HL-60/S4 treated with phorbol 12-myristate 13-acetate at 8.2 ng/mL for 4 days and 3 days (cell line): ENCODE measurements around the gene GNAI1.

ENCODE experiments used
- in situ Hi-C: fragments of 300-500 bp; cut with MboI; formaldehyde crosslinking; loops from 2 replicates; pipeline ENCODE4 v1.15.0; 2022; ENCODE audit warnings: low sequenced_read_pairs

GNAI1 gene

GRCh38 chr7:80204919-80205318 is 70.3 kb downstream of the GNAI1 start:
- in situ Hi-C loops: no loop called here

DNA sequence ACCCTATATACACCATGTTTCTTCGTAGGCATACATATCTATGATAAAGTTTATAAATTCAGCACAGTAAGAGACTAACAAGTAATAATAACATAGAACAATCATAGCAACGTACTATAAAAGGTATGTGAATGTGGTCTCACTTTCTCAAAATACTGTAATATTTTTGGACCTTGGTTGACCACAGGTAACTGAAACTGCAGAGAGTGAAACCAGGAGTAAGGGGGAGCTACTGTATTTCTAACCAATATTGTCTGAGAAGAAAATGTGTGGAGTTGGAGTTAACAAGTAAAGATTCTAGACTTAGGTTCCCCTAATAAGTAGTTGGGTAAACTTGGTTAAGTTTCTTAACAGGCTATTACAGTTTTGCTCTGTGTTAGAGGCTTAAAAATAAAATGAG is 72.1 kb downstream of the GNAI1 start:
- in situ Hi-C loops: no loop called here

DNA sequence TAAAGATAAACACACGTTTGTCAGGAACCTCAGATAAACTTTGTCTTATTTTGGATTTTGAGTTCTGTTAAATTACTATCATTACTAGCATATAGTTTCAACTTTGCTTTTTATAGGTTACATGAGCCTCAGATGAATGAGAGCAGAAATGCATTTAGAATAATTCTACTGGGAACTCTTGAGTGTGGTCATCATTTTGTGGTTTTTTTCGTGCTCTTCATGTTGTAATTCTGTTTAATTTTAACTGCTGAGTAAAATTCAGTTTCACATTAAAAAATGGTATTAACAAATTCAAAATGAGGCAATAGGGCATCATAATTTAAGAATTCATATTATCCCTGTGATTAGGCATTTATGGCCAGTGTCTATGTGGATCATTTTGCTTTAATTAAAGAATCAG is 72.9 kb downstream of the GNAI1 start:
- in situ Hi-C loops: no loop called here

DNA sequence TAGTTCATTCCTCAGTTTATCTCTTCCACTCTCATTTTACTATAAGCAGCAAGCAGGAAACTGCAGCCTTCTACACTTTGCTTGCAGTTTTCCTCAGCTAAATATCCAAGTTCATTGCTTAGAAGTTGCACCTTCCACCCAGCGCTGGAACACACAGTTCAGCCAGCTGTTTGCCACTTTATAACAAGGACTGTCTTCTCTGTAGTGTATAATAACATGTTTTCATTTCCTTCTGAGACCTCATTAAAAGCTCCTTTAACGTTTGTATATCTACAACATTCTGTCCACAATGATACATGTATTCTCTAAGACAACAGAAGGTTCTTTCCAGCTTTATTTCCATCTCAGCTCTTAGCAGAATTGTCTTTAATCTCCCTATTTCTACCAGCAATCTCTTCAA is 74.1 kb downstream of the GNAI1 start:
- in situ Hi-C loops: no loop called here

DNA sequence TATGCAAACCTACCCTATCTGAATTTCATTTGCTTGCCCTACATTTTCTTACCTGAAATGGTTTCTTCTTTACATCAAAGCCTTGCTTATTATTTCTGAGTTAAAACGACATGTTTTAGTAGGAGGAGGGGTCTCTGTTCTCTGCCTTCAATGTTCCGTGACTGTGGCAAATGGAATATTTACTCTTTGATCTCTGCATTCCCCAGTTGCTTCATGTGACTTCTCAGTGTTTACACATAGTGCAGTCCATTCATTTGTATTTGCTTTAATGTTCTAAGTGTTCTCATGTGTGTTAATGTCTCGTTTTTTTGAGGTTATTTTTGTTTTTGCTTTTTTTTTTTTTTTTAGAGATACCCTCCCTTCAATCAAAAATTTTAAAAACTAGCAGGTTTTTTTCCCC is 75.8 kb downstream of the GNAI1 start:
- in situ Hi-C loops: no loop called here

DNA sequence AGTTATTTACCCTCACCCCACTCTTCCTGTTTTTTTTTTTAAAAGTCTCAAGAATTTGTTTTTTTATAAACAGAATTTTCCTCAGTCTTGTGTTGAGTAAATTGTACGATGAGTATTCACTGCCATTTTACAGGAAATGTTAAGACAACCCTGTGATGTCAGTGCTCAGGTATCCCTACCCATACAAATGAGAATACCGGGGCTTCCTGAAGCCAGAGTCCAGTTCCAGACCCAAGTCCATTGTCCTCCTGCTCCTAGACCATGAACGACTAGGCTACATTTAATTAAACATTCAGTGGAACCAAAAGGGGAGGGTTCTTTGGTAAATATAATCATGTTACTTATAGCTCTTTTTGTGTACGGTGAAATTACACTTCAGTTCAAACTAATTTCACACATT is 79.2 kb downstream of the GNAI1 start:
- in situ Hi-C loops: no loop called here

DNA sequence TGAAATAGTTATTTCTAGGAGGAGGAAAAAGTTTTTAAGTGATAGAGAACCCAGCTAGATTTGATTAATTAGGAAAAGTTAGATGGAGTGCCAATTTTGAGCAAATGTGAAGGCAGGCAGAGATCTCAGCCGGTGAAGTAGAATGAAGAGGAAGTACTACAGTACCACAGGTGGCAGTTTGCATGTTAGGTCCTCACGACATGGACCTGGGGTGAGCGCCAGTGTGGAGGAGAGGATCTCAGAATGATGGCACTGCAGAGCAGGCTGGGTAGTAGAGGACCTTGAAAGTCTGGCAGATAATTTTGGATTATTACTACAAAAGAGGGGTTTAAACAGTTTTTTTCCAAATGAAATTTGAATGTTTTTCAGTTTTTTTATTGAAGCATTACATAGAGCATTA is 81.1 kb downstream of the GNAI1 start:
- in situ Hi-C loops: no loop called here

DNA sequence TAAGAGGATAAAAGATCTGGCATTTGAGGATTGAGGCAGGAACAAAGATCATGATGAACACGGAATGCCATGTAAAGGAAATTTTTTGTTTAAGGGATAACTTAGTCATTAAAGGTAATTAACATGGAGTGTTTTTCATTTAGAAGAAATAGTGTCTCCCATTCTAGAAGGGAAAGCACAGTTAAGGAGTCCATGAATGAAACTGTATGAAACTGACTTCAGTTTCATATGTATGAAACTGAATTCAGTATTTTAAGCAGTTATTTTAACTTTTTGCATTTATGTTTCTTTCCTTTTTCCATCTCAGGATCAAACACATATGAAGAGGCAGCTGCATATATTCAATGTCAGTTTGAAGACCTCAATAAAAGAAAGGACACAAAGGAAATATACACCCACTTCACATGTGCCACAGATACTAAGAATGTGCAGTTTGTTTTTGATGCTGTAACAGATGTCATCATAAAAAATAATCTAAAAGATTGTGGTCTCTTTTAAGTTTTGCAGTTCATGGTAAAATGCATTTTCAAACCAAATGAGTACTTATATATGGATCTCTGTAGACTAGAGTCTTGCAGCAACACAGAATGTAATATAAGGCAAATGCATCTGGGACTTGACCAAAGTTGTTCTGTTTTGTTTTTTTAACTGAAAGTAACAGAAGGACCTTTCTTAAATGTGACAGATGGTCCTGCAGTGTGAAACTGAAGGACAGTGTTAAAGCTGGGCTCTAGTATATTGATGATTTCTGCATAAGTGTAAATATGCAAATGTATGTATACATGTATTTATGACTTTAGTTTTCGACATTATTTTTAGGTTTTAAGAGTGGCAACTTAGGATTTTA is 82.6 kb downstream of the GNAI1 start:
- in situ Hi-C loops: no loop called here

DNA sequence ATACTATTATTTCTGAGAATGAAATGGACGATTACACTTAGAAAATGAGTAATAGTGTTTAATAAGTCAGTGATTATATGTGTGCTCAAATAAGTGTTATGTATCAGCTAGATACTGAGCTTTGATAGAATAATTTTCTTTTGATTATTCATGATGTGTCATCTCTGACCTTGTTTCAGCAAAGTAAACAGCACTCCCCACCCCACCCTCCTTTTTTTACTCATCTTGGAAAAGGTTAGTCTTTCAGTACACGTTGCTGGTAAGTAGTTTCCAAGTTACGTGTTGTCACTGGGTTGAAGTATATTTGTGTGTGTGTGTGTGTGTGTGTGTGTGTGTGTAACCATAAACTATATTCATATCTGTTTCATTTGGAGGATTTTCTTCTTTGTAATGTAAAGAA is 84.1 kb downstream of the GNAI1 start:
- in situ Hi-C loops: no loop called here

- in situ Hi-C loops: no loop called here
Measured at GRCh38 chr7:80220022-80220634, 85.5 kb downstream of the GNAI1 start.

- in situ Hi-C loops: no loop called here
Measured at GRCh38 chr7:80224415-80224814, 89.8 kb downstream of the GNAI1 start.

DNA sequence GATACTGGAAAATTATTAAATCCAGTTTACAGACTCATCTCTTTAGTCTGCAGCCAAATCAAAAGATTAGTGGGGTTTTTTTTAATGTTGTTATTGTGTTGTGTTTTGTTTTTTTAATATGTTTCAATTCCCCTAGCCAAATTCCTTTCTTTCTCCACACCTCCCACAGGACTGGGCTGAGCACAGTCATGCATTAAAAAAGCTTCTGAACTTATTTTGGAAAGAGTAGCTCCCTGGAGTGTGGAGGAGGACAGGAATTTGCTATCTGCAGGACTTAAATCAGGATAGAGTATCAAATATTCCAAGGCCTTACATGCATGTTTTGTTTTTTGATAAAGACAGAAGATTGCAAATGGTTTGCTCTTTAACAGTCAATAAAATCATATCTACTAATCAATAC is 90.7 kb downstream of the GNAI1 start:
- in situ Hi-C loops: no loop called here

- in situ Hi-C loops: no loop called here
Measured at GRCh38 chr7:80226629-80227028, 92.0 kb downstream of the GNAI1 start.

GRCh38 chr7:80230327-80230726 is 95.7 kb downstream of the GNAI1 start:
- in situ Hi-C loops: no loop called here

DNA sequence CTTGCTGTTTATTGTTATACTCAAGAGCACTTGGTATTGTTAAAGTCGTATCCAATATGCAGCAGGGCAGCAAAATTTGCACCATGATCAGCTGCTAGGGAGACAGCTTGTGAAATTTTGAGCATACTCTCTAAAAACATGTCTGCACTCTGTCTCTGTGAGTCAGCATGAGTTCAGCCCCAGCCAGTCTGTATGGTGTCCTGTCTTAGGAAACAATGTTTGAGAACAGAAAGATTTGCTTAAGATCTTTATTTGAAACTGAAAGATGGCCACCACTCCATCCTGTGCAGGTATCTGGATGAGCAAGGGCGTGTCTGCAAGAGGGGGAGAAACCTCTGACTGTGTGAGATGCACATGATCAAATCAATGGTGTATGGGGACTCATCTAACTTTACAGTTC is 97.1 kb downstream of the GNAI1 start:
- in situ Hi-C loops: no loop called here

DNA sequence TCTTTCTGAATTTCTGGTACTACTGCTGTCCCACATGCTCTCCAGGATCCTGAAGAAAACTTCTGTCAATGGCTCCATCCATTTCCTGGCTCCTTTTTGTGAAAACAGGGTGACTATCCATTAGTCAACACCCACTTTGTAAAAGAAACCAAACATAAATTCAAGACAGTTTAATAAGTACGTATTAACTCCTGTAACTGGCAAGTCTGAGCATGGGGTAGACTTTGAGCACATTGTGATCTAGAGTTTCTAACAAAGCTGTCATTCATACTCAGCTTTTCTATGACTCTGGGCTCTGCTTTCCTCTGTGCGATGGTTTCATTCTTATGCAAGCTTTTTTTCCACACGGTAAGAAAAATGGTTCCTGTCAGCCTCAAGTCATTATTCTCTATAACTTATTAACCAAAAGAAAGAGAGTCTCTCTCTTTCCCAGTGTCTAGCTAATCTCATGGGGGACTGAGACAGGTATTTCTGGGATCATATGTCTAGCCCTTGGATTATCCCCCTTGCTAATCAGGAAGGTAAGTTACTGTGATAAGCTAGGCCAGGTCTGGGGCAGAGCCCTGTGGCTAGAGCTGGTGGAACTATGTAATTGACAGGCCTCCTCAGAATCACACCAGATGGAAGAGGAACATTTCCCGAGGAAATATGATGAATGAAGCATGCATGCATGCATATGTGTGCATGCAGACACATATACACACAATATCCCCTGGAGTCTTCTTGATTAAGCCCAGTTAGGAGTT is 98.5 kb downstream of the GNAI1 start:
- in situ Hi-C loops: no loop called here

- in situ Hi-C loops: no loop called here
Measured at GRCh38 chr7:80235334-80235733, 100.7 kb downstream of the GNAI1 start.

- in situ Hi-C loops: no loop called here
Measured at GRCh38 chr7:80236681-80237080, 102.0 kb downstream of the GNAI1 start.

GRCh38 chr7:80240265-80241025 is 105.8 kb downstream of the GNAI1 start:
- in situ Hi-C loops: no loop called here

GRCh38 chr7:80241671-80242070 is 107.0 kb downstream of the GNAI1 start:
- in situ Hi-C loops: no loop called here

- in situ Hi-C loops: no loop called here
Measured at GRCh38 chr7:80243425-80243824, 108.8 kb downstream of the GNAI1 start.
